22Rv1 (cell line): Measurements from ENCODE around the gene COPS9.

Experiments
- ZFX ChIP-seq: fragments of 450-650 bp; IDR thresholded peaks from 2 replicates; pipeline ENCODE4 v1.6.1; 2017; ENCODE audit warnings: antibody characterized with exemption, borderline replicate concordance
- TF ChIP-seq, protein P1 (sequence below): fragments of 450-650 bp; IDR thresholded peaks from 2 replicates; pipeline ENCODE4 v1.5.1; 2017; ENCODE audit warnings: mild to moderate bottlenecking

DNA sequence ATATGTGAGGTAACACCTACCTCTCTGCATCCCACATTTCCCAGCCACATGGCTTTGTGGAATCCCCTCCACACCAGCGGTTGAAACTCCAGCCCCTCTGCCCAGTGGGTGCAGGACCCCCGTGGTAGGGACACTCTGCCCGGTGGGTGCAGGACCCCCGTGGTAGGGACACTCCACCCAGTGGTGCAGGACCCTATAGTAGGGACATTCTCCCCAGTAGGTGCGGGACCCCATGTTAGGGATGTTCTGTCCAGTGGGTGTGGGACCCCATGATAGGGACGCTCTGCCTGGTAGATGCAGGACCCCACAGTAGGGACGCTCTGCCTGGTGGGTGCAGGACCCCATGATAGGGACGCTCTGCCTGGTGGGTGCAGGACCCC, 11.5 kb downstream of the COPS9 start:
- TF ChIP-seq, protein P1, sequence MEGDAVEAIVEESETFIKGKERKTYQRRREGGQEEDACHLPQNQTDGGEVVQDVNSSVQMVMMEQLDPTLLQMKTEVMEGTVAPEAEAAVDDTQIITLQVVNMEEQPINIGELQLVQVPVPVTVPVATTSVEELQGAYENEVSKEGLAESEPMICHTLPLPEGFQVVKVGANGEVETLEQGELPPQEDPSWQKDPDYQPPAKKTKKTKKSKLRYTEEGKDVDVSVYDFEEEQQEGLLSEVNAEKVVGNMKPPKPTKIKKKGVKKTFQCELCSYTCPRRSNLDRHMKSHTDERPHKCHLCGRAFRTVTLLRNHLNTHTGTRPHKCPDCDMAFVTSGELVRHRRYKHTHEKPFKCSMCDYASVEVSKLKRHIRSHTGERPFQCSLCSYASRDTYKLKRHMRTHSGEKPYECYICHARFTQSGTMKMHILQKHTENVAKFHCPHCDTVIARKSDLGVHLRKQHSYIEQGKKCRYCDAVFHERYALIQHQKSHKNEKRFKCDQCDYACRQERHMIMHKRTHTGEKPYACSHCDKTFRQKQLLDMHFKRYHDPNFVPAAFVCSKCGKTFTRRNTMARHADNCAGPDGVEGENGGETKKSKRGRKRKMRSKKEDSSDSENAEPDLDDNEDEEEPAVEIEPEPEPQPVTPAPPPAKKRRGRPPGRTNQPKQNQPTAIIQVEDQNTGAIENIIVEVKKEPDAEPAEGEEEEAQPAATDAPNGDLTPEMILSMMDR = no peak
- no peak for TF ChIP-seq ZFX
